HG03469 (cell line): ENCODE results near the gene RBBP7.

Experiments used
- ATAC-seq: cut with Tn5 transposase; IDR thresholded peaks from one replicate; pipeline ENCODE4 v1.9.1; 2021; ENCODE audit warnings: mild to moderate bottlenecking, moderate library complexity, moderate number of reproducible peaks; ENCODE audit not compliant: unreplicated experiment

RBBP7 gene

GRCh38 chrX:16870095-16870861, at the start of gene RBBP7:
Gene RBBP7, minus strand, starts transcription at chrX:16870362. Its CDS starts 309 bp downstream, at chrX:16870053.
- ATAC-seq = peak; percentile 52

DNA sequence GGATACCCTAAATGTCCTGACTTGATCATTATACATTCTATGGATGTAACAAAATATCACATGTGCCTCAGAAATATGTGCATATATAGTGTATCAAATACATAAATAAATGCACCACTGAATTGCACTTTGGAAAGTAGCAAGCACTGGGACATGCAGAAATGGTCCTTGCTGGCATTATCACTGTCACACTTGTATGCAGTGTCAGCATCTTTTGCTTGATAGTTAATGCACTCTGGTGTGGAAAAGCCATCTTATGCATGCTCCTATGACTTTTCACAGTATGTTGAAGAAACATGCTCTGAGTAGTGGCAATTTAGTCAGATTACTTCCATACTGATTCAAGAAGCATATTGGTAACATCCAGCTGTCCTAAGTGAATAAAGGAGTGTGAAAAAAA, 48.8 kb upstream of the RBBP7 start:
- no peak for ATAC-seq

DNA sequence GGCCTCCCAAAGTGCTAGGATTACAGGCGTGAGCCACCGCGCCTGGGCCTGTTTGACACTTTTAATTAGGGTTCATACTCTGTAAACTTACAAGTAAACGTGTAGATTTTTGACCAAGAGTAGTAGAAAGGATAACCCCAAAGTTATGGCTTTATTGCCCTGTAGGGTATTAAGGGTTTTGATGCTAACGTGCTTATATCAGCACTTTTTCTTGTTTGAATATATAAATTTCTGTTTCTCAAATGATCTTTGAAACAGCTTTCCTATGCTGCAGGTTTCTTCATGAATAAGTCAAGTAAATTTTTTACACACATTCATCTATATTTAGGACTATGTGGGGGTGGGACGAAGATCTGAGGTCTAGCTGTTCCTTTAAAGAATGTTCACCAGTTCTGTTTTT, 47.0 kb upstream of the RBBP7 start:
- ATAC-seq = no peak

DNA sequence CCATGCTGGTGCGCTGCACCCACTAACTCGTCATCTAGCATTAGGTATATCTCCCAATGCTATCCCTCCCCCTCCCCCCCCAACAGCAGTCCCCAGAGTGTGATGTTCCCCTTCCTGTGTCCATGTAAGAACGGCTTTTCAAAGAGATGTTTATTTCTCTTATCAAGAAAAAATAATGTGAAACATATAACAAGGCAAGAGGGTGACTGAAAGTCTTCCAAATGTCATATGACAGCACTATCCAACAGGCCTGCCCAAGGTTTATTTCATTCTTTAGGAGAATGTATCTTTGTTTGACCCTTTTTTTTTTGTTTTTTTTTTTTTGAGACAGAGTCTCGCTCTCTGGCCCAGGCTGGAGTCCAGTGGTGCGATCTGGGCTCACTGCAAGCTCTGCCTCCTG, 46.4 kb upstream of the RBBP7 start:
- ATAC-seq = no peak

- no peak for ATAC-seq
These were observed 43.9 kb upstream of the RBBP7 start for GRCh38 chrX:16914058-16914457.

GRCh38 chrX:16910376-16910775, 40.2 kb upstream of the RBBP7 start:
- no peak for ATAC-seq

DNA sequence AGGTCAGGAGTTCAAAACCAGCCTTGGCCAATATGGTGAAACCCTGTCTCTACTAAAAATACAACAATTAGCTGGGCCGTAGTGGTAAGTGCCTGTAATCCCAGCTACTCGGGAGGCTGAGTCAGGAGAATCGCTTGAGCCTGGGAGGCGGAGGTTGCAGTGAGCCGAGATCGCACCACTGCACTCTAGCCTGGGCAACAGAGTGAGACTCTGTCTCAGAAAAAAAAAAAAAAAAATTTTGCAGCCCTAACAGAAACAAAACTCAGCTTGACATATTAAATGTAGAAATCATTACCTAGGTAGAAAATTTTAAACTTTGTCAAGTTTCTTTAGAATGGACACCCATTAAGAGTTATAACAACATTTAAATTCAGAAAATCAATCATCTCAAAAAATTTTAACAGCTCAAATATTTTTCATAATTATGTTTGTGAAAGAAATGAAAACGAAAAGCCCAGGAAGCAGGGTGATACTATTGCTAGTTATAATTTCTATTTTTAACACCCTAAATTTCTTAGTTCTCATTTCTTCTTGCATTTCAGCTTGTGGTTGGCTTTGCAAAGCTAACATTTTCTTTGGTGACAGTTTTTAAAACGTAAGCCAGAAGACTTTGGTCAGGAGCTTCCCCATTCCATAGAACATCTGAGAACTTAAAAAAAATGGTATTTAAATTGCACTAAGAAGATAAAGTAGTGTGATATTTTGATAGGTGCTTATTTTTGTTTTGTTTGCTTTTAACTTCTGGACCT, 33.3 kb upstream of the RBBP7 start:
- ATAC-seq = no peak

- ATAC-seq = no peak
These were observed 27.3 kb upstream of the RBBP7 start for GRCh38 chrX:16897445-16897844.

GRCh38 chrX:16892504-16893362, 22.6 kb upstream of the RBBP7 start:
- no peak for ATAC-seq

- no peak for ATAC-seq
These were observed 15.5 kb upstream of the RBBP7 start for GRCh38 chrX:16885628-16886027.

- no peak for ATAC-seq
These were observed 13.3 kb upstream of the RBBP7 start for GRCh38 chrX:16883487-16883804.

GRCh38 chrX:16882702-16883486, 12.7 kb upstream of the RBBP7 start:
- peak; percentile 37 for ATAC-seq

- ATAC-seq = no peak
These were observed 12.0 kb upstream of the RBBP7 start for GRCh38 chrX:16882169-16882568.

GRCh38 chrX:16876696-16877095, 6.5 kb upstream of the RBBP7 start:
- no peak for ATAC-seq

DNA sequence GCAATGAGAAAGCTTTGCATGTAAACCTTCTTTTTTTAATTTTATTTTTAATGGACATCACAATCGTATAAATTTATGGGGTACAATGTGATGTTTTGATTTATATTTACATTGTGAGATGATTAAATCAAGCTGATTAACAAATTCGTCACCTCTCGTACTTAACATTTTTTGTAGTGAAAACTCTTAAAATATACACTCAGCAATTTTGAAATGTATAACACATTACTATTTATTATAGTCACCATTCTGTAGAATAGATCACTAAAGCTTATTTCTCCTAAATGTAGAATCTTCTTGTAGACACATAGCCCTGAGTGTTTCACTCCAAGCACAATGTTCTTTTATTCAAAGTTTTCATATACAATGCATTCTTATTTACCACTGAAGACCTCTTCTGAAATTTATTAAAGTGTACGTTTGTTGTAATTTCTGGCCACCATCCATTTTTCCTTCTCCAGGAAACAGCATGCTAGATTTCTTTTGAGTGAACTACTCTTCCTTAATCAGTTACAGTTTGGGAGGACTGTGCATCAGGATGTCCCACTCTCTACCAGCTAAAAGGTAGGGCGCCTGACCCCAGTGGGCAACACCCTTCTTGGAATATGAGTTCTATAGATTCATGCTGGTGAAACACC, 4.4 kb upstream of the RBBP7 start:
- ATAC-seq = no peak

DNA sequence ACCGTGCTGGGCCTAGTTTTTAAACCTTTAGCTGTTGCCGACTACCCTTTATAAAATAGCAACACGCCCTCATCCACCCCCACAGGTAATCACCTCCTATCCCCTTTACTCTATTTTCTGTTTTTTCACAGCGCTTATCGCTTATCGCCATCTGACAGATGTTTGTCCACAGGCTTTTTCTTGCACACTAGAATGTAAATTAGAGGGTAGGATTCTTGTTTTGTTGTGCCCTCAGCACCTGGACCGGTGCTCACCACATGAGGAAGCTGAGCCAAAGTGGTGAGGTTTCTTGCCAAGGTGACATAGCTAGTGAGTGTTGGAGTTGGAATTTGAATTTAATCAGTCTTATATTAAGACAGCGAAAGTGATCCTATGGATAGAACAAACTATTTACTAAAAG, 2.9 kb upstream of the RBBP7 start:
- no peak for ATAC-seq

- ATAC-seq = no peak
These were observed 977 bp upstream of the RBBP7 start for GRCh38 chrX:16870862-16871815.

- ATAC-seq = peak; percentile 33
These were observed 618 bp downstream of the RBBP7 start for GRCh38 chrX:16869393-16870094.

DNA sequence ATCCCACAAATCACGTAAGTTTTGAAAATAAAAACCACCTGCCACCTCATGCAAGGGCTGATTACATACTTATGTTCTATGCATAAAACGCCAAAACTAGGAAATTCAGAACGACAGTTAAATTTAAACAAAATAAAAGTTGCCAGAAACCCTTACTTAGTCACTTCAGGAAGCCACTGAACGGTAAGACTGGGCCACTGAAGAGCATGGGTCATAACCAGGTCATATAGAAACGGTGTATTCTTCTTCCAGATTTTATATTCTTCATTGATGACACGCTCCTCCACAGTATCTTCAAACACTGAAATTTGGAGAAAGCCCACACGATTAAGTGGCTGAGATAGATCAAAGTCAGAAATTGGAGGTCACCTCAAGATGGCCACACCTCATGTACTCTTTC, 1.2 kb downstream of the RBBP7 start:
- no peak for ATAC-seq
